NCI-H345 treated with DMSO at 0.1 percent for 48 hours (cell line): ENCODE results near the gene ERVK3-1.
"Not testable (repeated sequence)": the region's sequence is repeated elsewhere in the genome, so short reads cannot be mapped to it uniquely, and the experiment has no call there.

Source experiments
- DNase-seq: peaks from one replicate; lab custom pipeline; 2025; ENCODE audit not compliant: unreplicated experiment; lab: John Stamatoyannopoulos, UW

The ERVK3-1 gene

GRCh38 chr19:58304255-58304654 is 922 bp upstream of the ERVK3-1 start:
- no peak for DNase-seq

- DNase-seq, result no peak
These were observed 471 bp upstream of the ERVK3-1 start for GRCh38 chr19:58304748-58305064.

- DNase-seq, result no peak
These were observed 751 bp downstream of the ERVK3-1 start for GRCh38 chr19:58305932-58306323.

- DNase-seq, result no peak
These were observed 2.6 kb downstream of the ERVK3-1 start for GRCh38 chr19:58307736-58308135.

GRCh38 chr19:58310685-58311084 is 5.5 kb downstream of the ERVK3-1 start:
- not testable (repeated sequence) for DNase-seq

- no peak for DNase-seq
These were observed 6.2 kb downstream of the ERVK3-1 start for GRCh38 chr19:58311345-58311865.

- no peak for DNase-seq
These were observed 10.4 kb downstream of the ERVK3-1 start for GRCh38 chr19:58315580-58315979.

GRCh38 chr19:58317476-58318072 is 12.4 kb downstream of the ERVK3-1 start:
- no peak for DNase-seq

- DNase-seq, result no peak
These were observed 13.1 kb downstream of the ERVK3-1 start for GRCh38 chr19:58318297-58318696.

- DNase-seq, result no peak
These were observed 14.1 kb downstream of the ERVK3-1 start for GRCh38 chr19:58319241-58319640.

- DNase-seq, result no peak
These were observed 20.3 kb downstream of the ERVK3-1 start for GRCh38 chr19:58325311-58326022.

GRCh38 chr19:58326501-58326913 is 21.3 kb downstream of the ERVK3-1 start:
- no peak for DNase-seq

- DNase-seq, result peak; percentile 80
These were observed 21.9 kb downstream of the ERVK3-1 start, which contains the start of gene ZSCAN22 for GRCh38 chr19:58326914-58327726. TSS of gene ZSCAN22 (plus strand) at chr19:58326994. CDS start at chr19:58334803, 7,809 bp downstream.

GRCh38 chr19:58328999-58329398 is 23.8 kb downstream of the ERVK3-1 start:
- DNase-seq, result no peak

GRCh38 chr19:58330458-58330857 is 25.3 kb downstream of the ERVK3-1 start:
- no peak for DNase-seq

- DNase-seq, result no peak
These were observed 27.5 kb downstream of the ERVK3-1 start for GRCh38 chr19:58332697-58333096.

GRCh38 chr19:58334691-58335249 is 29.6 kb downstream of the ERVK3-1 start:
- DNase-seq, result no peak

GRCh38 chr19:58335630-58336029 is 30.5 kb downstream of the ERVK3-1 start:
- no peak for DNase-seq

- DNase-seq, result no peak
These were observed 31.0 kb downstream of the ERVK3-1 start for GRCh38 chr19:58336216-58336615.

- no peak for DNase-seq
These were observed 31.6 kb downstream of the ERVK3-1 start for GRCh38 chr19:58336820-58337219.

- no peak for DNase-seq
These were observed 33.2 kb downstream of the ERVK3-1 start for GRCh38 chr19:58338336-58338735.
